Measurements from ENCODE around the gene TBX6.
"Not testable (repeated sequence)": the region's sequence is repeated elsewhere in the genome, so short reads cannot be mapped to it uniquely, and the experiment has no call there.

TBX6 gene, protein sequence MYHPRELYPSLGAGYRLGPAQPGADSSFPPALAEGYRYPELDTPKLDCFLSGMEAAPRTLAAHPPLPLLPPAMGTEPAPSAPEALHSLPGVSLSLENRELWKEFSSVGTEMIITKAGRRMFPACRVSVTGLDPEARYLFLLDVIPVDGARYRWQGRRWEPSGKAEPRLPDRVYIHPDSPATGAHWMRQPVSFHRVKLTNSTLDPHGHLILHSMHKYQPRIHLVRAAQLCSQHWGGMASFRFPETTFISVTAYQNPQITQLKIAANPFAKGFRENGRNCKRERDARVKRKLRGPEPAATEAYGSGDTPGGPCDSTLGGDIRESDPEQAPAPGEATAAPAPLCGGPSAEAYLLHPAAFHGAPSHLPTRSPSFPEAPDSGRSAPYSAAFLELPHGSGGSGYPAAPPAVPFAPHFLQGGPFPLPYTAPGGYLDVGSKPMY

DNA sequence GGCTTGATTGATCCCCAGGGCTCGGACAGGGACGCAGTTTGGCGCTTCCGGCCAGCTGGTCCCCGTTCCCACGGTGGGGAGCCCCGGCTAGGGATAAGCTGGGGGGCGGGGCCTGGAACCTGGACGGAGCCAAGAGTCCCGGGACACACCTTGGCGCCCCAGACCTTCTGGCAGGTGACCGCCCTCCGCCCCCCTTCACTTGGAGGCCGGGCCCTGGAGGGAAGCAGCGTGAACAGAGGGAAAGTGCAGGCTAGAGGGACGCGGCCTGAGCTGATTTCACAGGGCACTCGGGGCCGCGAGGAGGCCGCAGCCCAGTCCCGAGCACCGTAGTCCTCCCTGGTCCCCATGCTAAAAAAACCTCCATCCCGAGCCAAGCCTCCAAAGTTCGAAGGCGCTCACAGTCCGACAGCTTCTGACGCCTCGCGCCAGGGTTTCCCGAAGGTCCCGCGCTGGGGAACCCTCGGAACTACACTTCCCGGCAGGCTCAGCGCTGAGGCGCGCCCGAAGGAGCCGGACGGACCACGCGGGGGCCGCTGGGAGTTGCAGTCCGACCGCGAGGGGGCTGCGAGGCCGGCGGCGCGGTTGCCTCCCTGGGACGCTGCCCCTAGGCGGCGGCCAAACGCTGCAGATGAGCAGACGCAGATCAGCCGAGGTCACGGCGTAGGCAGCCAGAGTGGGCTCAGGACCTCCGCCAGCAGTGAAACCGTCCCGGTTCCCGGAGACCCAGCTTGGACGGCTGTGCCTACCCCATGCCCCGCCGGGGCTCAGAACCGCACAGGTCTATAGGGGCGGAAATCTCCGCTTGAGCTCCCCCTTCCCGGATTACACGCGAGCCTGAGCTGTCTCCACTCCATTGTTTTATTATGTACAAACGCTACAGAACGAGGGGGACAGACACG, at the start of gene TBX6:
Gene TBX6 (minus strand): TSS at position 451 of the 899 bp plus-strand sequence. CDS start 731 bp downstream, outside the sequence.
- DNase-seq = peak; percentile 92

DNA sequence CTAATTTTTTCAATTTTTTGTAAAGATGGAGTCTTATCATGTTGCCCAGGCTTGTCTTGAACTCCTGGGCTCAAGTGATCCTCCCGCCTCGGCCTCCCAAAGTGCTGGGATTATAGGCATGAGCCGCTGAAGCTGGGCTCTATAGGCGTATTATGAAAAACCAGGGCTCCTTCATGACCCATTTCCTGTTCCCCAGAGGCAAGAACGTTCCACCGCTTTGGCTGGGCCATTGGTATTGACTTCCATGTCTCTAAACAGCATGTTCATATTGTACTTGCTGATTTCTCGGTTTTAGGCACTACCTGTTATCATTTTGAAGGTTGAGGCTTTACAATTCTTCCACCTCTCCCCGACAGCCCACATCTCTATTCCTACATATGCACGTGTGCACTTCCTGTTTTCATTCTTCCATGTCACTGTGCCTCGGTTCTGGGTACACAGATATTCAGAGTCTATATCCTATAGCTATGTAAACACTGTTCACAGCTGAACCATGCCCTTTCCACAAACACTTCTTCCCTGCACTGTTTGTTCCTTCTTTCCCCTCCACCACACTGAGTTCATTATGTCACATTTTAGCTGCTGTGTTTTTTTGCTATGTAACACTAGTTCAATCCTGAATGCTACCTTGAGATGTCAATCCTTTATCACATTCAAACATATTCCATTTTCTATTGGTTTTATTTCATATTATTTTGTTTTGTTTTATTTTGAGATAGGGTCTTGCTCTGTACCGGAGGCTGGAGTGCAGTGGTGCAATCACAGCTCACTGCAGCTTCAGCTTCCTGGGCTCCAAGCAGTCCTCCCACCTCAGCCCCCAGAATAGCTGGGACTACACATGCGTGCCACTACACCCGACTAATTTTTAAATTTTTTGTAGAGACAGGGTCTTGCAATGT, 48.1 kb upstream of the TBX6 start:
- no peak for DNase-seq

DNA sequence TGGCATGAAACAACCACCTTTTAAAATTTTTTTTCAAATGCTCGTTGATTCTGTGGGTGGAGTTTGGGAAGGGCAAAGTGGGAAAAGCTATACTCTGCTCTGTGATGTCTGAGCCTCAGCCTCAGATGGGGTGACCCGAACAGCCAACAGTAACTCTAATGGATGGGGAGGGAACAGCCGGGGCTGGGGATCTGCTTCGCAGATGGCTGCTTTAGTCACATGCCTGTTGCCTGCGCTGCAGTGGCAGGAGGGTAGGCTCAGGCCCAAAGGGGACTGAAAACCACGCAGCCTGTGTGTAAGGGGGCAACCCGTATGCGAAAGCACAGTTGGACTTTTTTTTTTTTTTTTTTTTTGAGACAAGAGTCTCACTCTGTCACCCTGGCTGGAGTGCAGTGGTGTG, 46.2 kb upstream of the TBX6 start:
- peak; percentile 17 for DNase-seq

DNA sequence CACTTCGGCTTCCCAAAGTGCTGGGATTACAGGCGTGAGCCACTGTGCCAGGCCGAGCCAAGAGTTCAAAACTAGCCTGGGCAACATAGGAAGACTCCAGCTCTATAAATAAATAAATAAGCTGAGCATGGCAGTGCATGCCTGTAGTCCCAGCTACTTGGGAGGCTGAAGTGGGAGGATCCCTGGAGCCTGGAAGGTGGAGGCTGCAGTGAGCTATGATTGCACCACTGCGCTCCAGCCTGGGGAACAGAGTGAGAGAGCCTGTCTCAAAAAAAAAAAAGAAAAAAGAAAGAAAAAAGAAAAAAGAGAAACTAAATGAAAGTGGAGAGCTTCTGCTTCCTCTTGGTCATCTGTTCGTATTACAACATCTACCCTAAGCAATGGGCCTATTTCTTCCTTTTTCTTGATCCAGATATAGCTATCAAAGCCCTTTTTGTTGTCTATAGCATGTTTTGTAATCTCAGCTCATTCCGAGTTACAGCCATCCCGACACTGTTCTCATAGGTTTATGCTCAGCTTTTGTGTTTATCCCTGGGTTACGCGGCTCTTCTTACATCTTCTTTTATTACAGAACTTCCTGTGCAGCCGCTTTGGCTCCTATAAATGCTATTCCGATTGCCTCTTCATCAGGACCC, 45.4 kb upstream of the TBX6 start:
- no peak for DNase-seq

DNA sequence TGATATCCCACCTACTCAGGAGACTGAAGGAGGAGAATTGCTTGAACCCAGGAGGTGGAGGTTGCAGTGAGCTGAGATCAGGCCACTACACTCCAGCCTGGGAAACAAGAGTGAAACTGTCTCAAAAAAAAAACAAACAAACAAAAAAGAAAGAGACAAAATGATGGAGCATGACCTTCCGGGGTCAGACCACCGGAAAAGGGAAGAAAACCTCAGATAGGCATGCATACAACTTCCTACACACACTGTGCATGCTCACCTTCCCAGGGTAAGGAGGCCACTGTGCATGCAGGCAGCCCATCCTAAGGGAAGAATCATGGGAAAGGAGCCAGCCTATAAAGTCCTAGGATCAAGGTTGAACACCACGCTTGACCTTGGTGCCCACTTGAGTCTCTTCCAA, 40.9 kb upstream of the TBX6 start:
- no peak for DNase-seq

DNA sequence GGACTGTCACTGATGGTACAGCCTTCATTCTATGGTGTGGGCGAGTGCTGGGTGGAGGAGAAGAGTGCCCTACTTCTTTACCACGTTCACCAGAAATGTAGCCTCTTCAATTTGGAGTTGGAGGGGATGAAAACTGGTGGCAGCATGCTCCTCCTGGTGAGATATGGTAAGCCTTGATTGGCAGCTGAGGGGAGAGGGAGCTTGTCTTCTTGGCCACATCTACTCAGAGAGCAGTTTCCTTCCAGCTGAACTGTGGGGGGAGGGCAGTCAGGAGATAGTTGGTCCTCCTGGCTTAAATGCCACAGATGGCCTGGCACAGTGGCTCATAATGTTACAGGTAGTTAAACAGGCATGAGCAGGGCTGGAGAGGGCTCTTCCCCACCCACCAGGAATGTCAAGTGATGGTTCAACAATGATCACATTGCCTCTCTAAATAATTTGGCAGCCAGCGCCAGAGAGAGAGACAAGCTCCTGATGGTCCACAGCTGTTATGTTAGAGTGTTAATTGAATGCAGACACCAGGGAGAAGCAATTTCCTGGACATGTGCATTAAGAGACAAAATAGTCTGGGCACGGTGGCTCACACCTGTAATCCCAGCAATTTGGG, 40.2 kb upstream of the TBX6 start:
- no peak for DNase-seq

DNA sequence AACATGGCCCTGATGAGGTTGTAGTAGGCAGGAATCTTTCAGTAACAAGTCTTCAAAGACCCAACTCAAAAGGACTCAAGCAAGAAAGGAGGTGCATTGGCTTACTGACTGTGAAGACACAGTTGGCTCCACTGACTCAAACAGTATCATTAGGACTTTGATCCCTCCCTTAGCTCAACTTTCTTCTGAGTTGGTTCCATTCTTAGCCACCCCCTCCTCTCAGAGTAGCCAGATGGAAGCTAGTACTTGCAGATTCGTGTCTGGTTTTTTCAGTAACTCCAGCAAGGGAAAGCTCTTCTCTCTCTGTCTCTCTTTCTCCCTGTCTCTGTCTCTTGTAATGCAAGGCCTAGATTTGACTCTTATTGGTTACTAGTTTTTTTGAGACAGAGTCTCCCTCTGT, 36.3 kb upstream of the TBX6 start:
- DNase-seq = no peak

DNA sequence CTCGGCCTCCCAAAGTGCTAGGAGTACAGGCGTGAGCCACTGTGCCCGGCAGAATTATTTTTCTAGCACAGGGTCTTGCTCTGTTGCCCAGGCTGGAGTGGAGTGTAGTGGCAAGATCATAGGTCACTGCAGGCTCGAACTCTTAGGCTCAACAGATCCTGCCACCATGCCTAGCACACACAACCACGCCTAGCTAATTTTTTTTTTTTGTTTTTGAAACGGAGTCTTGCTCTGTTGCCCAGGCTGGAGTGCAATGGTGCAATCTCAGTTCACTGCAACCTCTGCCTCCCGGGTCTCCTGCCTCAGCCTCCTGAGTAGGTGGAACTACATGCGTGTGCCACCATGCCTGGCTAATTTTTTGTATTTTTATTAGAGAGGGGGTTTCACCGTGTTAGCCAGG, 34.0 kb upstream of the TBX6 start:
- not testable (repeated sequence) for DNase-seq

DNA sequence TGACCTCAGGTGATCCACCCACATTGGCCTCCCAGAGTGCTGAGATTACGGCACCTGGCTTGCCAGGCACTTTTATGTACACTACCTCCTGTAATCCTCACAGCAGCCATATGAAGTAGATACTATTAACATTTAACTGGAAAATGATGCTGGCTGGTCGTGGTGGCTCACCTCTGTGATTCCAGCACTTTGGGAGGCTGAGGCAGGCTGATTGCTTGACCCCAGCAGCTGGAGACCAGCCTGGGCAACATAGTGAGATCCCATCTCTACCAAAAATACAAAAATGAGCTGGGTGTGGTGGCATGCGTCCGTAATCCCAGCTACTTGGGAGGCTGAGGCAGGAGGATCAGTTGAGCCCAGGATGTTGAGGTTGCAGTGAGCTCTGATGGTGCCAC, 33.3 kb upstream of the TBX6 start:
- no peak for DNase-seq

DNA sequence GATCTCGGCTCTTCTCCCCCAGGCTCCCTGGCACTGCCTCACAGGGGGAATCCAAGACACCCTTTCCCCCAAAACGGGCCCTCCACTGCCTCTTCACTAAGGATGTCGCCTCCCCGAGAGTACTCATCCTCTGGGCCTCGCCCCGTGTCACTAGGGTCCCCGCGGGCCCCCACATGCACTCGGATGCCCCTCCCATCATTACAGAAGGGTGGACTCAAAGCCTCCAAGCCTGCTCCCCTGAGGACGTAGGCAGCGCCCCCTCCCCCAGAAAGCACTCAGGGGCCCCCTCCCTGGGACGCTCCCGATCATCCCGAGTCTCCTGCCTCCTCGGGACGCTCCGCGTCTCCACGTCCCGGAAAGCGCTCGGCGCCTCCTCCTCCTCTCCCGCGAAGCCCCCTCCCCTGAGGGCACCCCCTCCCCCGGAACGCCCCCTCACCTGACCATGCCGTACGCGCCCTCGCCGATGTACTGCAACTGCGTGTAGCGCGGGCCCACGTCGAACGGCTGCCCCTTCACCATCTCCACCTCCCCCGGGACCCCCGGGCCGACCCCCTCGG, 31.0 kb upstream of the TBX6 start:
- no peak for DNase-seq

DNA sequence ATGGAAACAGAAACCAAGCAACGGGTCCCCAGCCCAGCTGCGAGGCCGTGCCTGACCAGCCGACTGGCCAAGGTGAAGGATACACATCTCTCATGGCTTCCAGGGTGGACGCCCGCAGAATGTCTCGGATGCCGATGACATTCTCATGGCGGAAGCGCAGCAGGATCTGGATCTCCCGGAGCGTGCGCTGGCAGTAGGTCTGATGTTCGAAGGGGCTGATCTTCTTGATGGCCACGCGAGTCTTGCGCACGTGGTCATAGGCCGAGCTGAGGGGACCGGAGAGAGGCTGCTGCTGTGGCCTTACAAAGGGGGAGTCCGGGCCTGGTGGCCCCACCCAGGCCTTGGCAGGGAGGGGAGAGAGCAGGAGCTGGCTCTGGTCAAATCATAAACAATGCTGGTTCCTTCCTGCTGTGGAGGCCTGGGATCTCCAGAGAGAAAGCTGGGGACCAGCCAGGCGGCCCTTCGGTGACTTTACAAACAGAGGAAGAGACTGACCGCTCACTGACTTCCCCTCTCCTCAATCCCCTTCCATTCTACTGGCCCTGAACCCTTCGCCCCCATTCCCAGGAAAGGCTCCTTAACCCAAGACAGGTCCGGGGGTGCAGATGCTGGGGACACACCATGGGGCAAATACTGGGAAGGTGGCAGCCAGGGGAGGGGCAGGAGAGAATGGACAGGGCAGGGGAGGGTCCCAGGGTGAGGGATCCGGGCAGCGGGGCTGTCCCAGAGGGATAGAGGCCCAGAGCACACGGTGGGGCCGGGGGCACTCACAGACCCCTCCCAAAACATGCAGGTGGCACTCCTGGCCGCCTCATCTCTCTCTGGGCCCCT, 30.2 kb upstream of the TBX6 start:
- DNase-seq = no peak

DNA sequence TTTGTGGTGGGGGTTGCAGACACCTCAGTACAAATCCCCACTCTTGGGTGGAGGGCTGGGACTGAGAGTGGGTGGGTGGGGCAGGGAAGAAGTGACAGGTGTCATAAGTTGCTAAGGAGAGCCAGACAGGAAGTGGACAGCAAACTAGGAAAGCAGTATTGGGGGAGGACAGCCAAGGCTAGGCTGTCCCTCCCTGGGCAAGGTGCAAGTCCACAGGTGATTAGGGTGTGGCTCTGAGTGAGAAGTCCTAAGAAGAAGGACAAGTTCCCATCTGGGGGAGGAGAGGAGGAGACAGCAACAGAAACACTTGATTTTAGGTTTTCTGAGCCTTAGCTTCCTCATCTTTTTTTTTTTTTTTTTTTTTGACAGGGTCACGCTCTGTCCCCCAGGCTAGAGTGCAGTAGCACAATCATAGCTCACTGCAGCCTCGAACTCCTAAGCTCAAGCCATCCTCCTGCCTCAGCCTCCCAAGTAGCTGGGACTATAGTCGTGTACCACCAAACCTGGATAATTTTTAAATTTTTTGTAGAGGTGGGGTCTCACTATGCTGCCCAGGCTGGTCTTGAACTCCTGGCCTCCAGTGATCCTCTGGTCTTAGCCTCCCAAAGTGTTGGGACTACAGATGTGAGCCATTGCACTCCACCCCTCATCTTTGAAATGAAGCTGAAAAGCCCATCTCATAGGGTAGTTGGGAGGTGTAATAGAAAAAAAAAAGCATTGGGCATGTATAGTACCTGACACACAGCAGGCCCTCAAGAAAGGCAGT, 28.8 kb upstream of the TBX6 start:
- no peak for DNase-seq

DNA sequence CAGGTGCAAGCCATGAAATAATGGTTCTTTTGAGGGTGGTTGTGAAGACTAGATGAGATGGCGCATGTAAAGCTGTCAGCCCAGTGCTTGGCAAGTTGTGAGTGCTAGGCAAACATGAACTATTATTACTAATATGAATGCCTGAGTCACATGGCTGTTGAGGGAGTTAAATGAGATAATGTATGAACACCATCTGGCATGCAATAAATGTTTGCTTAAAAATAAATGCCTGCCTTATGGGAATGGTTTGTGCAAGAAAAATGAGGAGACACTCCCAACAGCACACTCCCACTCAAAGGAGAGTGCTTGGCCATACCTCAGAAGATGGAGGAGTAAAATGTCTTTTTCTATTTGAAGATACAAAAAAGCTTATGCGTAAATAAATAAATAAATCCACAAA, 27.7 kb upstream of the TBX6 start:
- DNase-seq = no peak

DNA sequence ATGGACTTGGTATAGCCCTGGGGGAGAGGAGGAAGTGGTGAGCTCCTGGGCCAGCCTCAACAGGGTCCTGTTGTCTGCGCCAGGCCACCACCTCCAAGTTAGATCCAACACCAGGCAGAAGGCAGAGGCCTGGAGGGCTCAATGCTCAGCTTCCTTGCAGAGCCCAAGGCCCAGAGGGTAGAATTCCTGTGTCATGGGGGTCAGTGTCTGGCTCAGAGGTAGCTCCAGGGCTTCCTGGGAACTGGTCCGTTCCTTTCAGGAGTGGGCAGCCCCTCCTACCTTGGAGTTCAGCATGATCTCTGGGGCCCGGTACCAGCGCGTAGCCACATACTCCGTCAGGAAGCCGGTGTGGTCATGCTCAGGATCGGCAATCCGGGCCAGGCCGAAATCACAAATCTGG, 26.0 kb upstream of the TBX6 start:
- no peak for DNase-seq

DNA sequence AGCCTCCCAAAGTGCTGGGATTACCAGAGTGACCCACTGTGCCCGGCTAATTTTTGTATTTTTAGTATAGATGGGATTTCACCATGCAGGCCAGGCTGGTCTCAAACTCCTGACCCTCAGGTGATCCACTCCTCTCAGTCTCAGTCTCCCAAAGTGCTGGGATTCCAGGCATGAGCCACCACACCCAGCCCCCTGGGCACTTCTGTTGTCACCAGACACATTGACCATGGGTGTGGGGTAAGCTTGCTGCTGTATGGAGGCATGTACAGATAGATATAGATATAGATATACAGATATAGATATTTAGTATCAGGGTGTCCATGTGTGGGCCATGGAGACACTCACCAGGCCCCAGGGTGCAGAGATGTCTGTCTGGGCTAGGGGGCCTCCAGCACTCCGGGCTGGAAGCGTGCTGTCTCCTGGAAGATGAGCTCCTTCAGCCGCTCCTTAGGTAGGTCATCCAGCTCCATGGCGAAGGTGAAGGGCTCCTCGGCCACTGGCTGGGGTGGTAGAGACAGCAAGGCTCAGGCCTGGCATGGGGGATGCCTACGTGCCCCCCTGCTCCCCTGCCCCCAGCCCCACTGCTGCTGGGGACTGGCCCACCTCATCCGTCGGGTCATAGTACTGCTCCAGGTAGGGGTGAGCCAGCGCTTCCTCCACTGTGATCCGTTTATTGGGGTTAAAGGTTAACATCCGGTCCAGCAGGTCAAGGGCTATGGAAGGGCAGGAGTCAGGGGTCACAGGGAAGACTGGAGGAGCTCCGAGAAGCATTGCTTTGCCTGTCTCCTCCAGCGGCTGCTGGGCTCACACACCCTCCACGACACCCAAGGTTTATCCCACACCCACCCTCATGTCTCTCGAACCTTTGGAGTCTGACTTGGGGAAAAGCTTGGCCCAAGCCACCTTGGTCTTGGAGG, 24.8 kb upstream of the TBX6 start:
- DNase-seq = no peak

DNA sequence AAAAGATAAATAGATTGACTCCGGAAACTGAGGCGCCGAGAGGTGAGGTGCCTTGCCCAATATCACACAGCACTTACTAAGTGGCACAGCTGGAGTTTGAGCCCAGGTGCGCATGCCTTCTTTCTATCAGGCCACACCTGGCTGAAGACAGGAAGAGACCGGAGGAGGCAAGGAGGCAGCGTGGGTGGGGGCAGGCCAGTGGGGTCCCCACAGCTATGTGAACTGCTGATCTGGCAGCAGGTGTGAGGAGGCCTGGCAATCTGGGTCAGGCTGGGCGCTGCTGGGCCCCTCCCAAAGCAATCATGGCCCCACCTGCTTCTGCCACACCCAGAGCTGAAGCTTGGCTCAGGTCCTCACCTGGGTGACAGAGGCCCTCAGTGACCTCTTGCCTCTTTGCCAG, 23.5 kb upstream of the TBX6 start:
- no peak for DNase-seq

DNA sequence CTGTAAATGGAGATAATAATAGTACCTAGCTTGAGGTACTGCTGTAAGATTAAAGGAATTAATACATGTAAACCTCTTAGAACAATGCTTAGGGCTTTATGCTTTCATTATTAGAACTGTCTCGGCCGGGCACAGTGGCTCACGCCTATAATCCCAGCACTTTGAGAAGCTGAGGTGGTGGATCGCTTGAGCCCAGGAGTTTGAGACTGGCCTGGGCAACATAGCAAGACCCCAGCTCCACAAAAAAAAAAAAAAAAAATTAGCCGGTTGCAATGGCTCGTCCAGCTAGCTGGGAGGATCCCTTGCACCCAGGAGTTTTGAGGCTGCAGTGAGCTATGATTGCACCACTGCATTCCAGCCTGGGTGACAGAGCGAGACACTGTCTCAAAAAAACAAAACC, 23.1 kb upstream of the TBX6 start:
- DNase-seq = not testable (repeated sequence)

DNA sequence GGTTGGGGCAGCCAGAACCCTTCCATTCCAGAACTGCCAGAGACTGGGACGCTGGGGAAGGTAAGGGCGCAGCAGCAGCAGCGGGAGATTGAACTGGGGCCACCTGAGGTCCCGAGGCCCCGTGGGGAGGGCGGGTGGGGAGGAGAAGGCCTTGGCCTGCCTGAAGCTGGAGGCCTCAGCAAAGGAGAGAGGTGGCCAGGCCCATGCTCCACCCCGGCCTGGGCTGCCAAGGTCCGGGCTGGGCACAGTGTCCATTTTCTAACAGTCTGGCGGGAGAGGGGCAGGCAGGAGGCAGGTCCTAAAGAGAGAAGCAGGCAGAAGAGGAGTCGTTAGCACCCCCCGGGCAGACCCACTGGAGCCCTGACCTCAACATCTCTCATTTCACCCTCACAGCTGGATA, 22.7 kb upstream of the TBX6 start:
- no peak for DNase-seq

All from NCI-H2227 treated with DMSO at 0.1 percent for 48 hours (cell line).